Right forelimb (tissue), 1 donor: ENCODE results near the gene GPAT3.
"Not testable (repeated sequence)": the region's sequence is repeated elsewhere in the genome, so short reads cannot be mapped to it uniquely, and the experiment has no call there.

ENCODE experiments used
- DNase-seq: peaks from one replicate; pipeline ENCODE4 v3.0.0-alpha.2; 2018

The GPAT3 gene

DNA sequence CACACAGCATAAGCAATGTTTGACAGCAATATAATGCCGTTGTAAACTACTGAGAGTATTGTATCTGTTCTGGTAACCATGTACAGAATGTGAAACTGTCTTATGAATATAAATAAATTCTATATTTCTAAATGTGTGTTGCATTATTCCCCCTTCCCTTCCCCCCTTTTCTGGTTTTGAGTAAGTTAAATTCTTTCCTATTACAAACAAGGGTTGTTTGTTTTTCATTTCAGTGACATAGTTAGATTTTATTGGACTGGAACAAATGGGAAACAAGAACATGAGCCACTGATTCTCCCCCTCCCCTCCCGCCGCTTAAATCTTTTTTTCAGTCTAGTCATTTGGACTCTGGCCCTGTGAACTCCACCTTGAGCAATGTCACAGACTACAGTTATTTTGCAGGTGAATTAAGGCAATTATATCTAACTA is 69.8 kb downstream of the GPAT3 start:
- no peak for DNase-seq

DNA sequence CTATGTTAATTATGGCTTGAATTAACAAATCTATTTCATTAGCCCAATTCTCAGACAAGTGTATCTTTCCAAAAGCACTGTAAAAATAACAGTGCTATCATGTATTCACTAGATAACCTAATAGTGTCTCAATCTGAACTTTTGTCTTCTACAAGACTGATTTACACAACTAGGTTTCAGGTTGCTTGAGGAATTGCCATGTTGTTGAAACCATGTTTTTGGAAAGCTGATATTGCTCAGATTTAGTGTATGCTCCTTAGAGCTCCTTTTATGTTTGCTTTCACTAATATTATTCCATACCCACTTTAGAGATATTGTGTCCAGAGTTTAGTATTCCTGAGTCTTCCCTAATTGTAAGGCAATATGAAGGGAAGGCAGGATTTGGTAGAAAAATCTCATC is 70.6 kb downstream of the GPAT3 start:
- DNase-seq = no peak

DNA sequence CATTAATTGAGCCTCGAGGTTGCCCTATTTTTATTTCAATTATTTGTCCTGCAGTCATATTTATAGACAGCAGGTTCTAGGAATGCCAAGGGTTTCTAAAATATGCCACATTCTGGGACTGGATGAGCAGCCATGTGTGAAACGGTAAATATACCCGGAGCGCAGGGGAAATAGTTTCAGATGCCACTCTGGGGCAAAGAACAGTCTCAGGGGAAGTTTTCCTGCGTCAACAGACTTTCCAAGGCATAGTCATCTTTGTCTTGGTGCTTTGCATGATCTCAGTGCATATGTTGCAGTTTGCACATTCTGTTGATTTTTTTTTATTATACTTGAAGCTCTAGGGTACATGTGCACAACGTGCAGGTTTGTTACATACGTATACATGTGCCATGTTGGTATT is 71.0 kb downstream of the GPAT3 start:
- no peak for DNase-seq

DNA sequence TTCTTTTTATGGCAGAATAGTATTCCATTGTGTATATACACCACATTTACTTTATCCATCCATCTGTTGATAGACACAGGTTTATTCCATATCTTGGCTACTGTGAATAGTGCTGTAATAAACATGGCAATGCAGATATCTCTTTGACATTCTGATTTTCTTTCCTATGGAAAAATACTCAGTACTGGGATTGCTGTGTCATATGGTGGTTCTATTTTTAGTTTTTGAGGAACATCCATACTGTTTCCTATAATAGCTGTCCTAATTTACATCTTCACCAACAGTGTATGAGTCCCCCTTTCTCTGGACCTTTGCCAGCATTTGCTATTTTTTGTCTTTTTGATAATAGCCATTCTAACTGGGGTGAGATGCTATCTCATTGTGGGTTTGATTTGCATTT is 73.5 kb downstream of the GPAT3 start:
- no peak for DNase-seq

DNA sequence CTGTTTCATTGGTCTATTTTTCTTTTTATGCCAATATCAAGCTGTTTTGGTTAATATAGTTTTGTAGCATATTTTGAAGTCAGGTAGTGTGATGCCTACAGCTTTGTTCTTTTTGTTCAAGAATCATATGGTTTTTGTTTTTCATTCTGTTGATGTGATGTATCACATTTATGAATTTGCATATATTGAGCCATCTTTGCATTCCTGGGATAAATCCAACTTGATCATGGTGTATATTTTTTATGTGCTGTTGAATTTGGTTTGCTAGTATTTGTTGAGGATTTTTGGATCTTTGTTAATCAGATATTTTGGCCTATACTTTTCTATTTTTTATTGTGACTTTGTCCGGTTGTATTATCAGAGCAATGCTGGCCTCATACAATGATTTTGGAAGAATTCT is 74.8 kb downstream of the GPAT3 start:
- no peak for DNase-seq

DNA sequence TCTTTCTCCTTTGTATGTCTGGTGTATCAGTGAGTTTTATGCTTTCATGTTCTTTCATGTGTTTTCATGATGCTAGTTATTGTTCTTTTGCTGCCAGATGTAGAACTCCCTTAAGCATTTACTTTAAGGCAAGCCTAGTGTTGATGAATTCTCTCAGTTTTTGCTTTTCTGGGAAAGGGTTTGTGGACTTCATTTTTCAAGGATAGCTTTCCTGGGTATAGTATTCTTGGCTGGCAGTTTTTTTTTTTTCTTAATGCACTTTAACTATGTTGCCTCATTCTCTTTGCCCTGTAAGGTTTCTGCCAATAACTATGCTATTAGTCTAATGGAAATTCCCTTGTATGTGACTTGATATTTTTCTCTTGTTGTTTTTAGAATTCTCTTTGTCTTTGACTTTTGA is 77.1 kb downstream of the GPAT3 start:
- no peak for DNase-seq

DNA sequence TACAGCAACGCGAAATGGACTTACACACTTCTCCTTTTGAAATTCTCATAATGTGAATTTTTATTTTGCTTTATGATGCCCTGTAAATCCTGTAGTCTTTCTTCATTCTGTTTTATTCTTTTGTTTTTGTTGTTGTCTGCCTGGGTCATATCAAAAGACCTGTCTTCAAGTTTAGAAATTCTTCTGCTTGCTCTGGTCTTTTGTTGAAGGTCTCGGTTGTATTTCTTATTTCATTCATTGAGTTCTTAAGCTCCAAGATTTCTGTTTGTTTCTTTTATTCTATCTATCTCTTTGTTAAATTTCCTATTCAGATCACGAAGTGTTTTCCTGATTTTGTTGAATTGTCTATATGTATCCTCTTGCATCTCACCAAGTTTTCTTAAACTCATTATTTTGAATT is 78.1 kb downstream of the GPAT3 start:
- no peak for DNase-seq

DNA sequence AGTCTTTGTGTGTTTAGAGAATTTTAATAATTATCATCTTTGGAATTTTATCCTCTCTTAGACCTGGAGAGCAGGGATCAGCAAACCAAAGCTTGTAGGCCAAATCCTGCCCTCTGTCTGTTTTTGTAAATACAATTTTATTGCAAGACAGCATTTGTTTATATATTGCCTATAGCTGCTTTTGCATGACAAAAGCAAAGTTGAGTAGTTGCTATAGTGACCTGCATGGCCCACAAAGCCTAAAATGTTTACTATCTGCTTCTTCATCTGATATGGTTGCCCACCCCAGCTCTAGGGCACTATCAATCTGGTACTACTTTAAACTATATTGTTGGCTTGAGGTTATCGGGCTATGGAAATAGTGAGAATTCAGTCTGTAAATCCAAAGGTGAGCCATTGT is 80.3 kb downstream of the GPAT3 start:
- no peak for DNase-seq

DNA sequence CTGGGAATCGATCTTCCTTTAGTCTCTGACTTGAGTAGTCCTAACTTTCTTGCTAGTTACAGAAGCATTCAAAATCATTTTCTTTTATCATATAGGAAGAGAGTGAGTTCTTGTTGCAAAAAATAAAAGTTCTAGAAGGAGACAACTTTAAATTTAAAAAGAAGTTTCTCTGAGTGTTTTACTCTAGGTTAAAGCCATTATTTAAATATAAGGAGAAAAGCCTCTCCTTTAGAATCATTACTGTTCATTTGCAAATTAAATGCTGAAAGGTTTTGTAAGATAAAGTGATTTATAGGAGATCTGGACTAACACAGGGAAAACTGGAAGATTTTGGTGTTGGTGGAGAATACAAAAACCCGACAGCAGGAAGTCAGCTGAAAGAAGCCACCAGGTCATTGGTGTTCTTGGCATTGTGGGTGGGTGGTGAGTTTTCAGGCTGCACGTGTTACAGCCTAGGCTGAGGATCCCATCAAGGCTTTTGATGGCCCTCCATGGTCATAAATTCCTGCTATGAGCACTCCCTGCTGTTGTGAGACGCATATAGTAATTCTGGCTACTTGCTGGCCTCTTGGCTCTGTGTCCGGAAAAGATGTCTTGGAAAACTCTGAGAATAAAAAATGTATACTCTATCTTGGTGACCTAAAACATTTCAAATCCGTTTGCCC is 81.6 kb downstream of the GPAT3 start:
- DNase-seq = no peak

DNA sequence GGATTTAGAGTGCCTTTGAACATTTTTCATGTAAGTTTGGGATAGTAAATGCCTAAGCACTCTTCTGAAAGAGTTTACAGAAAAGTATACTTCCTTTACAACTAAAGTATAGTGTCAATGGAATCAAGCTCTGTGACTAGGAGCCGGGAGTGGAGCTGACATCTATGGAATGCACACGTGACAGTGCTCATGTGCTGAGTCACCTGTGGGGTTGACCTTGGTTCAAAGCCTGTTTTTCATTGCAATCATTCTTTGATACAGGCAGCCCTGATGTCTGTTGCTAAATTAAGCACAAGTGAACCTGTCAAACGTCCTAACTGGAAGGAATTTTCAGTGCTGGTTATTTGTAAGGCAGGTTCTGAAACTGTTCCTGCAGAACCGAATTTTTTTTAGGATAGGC is 82.5 kb downstream of the GPAT3 start:
- DNase-seq = no peak

DNA sequence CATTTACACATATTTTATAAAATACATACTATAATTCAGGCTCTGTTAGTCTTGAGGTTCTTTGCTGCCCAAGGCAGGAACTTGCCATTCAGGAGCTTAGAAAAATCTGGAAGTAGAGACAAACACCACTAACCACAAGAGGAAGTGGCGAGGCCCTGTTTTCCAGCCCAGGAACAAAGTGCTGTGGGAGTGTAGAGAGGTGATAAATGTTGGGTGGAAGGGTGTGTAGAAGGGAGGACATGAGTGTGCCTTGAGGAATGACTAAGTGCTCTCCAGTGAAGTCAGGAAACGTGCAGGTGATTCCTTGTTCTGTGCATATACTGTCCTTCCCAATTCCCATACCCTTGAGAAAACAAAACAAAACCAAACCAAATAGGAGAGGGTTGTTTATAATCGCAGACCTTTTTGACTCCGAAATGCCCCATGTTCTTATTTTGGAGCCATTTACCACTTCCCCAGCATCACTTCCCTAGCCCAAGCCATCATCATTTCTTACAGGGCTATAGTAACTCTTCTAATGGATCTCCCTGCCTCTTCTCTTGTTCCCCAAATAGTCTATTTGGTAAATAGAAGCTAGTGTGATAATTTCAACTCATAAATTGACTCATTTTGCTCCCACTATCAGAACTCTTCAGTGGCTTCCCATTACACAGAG is 83.2 kb downstream of the GPAT3 start:
- no peak for DNase-seq

DNA sequence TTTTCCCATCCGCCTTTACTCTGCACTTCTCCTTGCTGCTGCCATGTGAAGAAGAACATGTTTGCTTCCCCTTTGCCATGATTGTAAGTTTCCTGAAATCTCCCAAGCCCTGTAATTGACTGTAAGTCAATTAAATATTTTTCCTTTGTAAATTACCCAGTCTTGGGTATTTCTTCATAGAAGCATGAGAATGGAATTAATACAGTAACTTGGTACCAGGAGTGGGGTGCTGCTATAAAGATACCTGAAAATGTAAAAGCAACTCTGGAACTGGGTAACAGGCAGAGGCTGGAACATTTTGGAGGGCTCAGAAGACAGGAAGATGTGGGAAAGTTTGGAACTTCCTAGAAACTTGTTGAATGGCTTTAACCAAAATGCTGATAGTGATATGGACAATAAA is 86.2 kb downstream of the GPAT3 start:
- DNase-seq = not testable (repeated sequence)

DNA sequence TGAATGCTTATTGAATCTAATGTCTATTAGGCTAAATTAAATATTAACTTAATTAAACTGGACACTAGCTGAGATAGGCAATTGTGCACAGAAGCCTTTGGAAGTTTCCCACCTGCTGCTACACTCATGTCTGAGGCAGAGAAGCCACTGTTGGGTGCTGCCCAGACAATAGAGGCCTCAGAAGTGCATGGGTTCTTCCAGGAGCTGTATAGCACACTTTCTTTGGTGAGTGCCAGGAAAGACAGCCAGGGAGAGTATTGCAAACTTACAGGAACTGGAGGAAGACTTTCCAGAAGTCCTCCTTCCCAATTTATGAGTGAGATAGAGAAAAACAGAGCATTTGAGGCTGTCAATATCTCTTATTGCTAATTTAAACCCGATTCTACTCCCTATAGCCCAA is 89.9 kb downstream of the GPAT3 start:
- DNase-seq = no peak

DNA sequence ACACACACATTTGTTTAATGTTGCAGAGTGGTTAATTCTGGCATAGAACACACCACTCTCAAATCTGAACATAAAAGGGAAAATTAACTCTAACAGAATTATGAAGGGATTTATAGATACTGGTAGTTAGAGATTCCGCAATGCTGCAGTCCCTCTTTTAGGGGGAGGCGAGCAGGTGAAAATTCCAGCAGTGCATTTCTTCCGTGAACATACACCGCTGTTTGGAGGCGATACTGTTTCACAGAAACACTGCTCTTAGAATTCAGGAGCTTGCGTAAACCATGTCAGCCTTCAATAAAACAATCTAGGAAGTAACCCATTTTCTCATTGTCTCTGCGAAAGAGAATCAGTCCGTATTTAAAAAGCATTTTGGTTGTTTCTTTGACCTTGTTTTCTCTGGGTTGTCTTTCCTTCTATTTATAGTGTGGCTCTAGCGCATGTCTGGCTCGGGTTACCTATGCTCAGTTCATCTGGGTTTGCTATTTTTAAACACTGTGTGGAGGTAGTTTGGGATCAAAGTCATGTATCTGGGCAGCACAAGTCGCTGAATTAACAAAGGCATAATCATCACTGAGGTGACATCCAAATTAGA is 90.4 kb downstream of the GPAT3 start:
- DNase-seq = no peak

DNA sequence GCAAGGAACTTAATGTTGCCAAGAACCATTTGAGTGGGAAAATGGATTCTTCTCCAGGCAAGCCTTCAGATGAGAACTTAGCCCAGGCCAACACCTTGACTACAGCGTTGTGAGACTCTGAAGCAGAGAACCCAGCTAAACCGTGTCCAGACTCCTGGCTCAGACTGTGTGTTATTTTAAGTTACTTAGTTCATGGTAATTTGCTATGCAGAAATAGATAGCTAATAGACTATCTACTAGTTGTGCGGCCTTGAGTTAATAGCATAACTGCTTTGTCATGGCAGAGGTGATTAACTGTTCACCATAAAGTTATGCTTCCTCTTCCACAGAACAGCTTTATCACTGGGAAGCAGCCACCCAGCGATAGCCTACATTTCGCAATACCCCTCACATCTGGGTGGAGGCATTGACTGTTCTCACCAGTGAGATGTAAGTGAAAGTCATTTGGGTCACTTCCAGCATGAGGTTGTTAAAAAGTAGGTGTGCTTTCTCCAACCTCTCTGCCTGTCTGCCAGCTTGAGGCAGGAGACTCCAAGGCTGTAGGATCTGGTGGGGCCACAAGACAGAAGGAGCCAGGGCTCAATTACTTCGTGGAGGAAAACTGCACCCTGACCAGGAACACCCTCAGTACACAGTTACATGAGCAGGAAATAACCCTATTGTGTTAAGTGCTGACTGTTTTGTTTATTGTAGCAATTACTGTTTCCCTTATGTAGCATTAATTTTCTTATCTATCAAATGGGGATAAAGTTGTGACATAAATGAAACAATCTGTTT is 94.2 kb downstream of the GPAT3 start:
- no peak for DNase-seq

DNA sequence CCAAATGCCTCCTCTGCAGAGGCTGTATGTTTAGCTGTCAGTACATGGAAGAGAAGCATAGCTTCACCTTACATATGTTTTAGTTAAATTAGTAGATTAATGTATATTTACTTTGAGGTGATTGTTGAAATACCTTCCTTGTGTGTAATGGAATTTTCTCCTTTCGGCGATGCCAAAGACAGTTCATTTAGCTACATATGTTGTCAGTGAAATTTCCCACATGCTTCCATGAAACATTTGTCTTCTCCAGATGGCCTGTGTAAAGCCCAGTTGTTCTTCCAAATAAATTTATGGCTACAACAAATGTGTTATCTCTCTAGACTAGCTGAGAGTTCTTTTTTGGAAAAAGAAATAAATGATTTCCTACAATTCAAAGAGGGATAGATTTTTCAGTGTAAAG is 95.2 kb downstream of the GPAT3 start:
- DNase-seq = no peak

DNA sequence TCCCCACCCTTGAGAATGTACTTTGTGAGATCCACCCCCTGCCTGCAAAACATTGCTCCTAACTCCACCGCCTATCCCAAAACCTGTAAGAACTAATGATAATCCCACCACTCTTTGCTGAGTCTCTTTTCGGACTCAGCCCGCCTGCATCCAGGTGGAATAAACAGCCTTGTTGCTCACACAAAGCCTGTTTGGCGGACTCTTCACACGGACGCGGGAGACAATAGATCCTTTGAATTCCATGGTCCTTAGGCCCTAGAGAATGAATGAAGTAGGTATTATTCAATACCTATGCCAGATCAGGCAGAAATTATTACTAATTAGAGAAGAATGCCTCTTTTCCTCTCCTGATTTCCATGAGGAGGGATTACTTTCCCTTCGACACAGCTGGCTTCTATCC is 101.0 kb downstream of the GPAT3 start:
- no peak for DNase-seq

DNA sequence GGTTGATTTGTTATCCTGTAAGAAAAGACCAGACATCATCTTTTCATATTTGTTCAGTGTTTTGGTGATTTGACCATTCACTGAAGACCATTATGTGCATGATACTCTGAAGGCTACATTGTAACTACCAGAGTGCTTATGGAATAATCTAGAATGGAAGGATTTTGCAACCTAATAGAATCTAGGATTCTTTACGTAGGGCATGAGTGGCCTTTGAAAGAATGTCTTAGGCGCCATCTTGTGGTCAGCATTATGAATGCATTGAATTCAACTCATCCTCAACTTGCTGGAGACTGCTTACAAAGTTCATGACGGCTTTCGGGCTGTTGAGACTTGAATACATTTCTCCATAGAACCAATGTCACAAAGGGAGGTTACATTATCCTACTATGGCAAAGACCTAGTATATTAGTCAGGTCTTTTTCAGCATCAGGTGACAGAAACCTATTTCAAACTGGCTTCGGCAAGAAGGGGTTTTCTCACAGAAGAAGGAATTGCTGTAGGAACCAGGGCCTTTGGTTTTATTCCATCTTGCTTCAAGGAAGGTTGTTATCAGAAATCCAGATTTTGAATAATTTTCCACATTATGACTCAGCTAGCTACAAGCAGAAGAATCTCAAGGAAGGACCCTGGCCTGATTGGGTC is 104.1 kb downstream of the GPAT3 start:
- no peak for DNase-seq

DNA sequence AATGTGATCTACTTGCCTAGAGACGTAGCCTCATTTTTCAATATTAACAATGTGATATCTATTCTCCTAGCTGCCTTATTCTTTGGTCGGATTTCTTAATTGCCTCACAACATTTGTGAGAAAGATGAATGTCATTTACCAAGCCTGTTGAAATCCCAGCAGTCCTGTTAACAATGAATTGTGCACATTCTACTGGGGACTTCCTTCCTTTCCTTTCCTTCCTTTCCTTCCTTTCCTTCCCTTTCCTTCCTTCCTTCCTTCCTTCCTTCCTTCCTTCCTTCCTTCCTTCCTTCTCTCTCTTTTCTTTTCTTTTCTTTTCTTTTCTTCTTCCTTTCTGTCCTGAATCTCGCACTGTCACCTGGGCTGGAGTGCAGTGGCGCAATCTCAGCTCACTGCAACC is 107.1 kb downstream of the GPAT3 start:
- no peak for DNase-seq

DNA sequence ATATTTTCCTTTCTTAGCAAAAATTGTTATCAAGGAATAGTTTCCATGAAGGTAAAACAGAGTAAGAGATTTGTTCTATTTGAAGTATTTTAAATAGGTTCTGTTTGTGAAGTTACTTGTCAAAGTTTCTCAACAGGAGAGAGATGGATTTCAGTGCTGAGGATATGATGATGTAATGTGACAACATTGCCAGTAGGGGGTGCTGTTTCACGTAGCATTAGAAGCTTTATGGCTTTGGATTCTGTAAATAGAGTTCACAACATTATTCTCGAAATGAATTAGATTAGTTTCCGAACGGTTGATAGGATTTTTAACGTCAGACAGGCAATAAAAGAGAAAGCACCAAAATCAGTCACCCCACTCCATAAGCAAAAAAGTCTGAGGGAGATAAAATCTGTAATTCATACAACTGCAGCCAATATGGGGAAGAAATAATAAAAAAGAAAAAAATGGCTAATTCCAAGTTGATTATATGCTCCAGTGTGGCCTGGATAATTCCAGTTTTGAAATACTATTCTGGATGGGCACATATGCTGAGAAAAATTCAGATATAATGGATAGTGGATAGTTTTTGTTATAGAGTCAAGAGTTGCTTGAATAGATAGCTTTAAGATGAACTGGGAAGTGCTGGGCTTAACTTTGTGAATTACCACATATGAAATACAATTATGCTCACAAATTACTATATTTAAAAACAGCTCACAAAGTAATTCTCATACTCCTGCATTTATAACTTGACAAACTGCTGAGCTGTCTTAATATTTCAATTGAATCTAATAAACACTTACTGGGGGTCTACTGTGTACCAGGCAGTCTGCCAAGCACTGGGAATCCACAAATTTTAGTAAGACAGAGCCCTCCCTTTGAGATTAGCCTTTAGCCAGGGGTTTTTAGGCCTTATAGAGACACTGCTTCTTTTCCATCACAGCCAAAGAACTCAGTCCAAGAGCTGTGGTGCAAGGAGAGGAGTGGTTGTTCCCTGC is 109.1 kb downstream of the GPAT3 start:
- DNase-seq = no peak

DNA sequence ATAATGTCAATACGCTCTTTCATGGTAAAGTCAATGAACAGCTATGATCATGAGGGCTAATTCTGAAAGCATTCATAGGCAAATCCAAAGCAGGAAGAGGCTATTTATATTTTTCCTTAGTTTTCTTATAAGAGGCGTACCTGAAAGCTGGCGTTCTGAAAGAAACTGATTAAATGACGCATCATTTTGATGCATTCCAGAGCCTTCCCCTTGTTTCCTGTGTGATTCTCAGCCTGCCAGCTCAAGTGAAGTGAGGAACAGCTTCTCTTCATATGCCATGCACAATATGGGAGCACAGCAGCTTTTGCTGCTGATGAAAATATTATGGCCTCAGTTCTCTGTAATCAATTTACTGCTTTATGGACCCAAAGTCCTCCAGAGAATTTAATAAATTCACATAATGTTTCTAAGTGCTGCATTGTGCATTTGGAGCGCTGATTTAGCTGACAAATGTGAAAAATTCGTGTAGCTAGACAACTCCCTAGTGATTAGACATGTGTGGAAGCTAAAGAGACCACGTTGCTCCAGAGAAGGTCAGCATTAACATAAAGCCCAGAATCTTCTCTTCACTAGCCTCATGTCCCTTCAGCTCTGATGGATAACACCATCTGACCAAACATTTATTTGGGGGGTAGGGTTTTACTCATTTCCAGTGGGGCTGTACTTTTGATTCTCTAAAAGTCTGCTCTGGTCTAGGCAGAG is 110.8 kb downstream of the GPAT3 start:
- no peak for DNase-seq
